22Rv1 (cell line): ENCODE results near the gene STK26.

Source experiments
- ZFX ChIP-seq: fragments of 450-650 bp; IDR thresholded peaks from 2 replicates; pipeline ENCODE4 v1.6.1; 2017; ENCODE audit warnings: antibody characterized with exemption, borderline replicate concordance
- TF ChIP-seq, protein P1 (sequence below): fragments of 450-650 bp; IDR thresholded peaks from 2 replicates; pipeline ENCODE4 v1.5.1; 2017; ENCODE audit warnings: mild to moderate bottlenecking

GRCh38 chrX:132115792-132116191 lies 92.7 kb downstream of the STK26 start:
- TF ChIP-seq, protein P1, sequence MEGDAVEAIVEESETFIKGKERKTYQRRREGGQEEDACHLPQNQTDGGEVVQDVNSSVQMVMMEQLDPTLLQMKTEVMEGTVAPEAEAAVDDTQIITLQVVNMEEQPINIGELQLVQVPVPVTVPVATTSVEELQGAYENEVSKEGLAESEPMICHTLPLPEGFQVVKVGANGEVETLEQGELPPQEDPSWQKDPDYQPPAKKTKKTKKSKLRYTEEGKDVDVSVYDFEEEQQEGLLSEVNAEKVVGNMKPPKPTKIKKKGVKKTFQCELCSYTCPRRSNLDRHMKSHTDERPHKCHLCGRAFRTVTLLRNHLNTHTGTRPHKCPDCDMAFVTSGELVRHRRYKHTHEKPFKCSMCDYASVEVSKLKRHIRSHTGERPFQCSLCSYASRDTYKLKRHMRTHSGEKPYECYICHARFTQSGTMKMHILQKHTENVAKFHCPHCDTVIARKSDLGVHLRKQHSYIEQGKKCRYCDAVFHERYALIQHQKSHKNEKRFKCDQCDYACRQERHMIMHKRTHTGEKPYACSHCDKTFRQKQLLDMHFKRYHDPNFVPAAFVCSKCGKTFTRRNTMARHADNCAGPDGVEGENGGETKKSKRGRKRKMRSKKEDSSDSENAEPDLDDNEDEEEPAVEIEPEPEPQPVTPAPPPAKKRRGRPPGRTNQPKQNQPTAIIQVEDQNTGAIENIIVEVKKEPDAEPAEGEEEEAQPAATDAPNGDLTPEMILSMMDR = no peak
- TF ChIP-seq ZFX = no peak
